Right renal pelvis (tissue), 4 donors: ENCODE results near the gene FABP1. TPM values are rescaled to one million over a fixed set of nuclear protein-coding genes. Genes with fewer than 3 reads are reported as not detected.

Experiments used
- DNase-seq, 4 donors: peaks; one replicate each; pipeline ENCODE4 v3.0.0-alpha.2; 2013; ENCODE audit warnings: low read depth in 4 of 4, low spot score in 3 of 4, missing footprints in 1 of 4
- polyA plus RNA-seq, 4 donors: library from polyadenylated mRNA; unstranded; fragments of 120-200 nt; gene quantifications; one replicate each; pipeline ENCODE4 v1.2.1, GENCODE V29; 2013; ENCODE audit not compliant: insufficient read length in 4 of 4

FABP1 gene
- polyA plus RNA-seq, 4 donors: 19.6 to 27.9 (median 23.4) TPM

DNA sequence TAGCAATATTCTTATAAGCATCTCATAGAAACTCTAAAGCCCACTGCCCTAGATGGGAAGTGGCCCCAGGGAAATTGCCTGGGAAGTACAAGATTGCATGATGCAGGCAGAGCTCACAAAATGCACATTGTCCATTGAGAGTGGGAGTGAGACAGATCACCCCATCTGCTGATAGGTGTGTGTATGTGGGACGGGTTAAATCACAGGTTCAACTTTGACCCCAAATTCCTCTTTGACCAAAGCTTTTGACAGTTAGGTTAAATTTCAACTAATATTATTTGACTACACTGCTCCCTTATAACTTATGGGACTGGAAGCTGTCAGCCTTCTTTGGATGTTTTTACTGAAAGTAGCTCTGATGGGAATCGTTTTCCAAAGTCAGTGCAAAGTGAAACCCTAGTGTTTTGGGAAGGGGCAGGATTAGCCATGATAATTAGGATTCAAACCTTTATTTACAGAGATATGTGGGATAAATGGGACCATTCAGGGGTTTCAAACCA, 11.4 kb upstream of the FABP1 start:
- no peak for DNase-seq

DNA sequence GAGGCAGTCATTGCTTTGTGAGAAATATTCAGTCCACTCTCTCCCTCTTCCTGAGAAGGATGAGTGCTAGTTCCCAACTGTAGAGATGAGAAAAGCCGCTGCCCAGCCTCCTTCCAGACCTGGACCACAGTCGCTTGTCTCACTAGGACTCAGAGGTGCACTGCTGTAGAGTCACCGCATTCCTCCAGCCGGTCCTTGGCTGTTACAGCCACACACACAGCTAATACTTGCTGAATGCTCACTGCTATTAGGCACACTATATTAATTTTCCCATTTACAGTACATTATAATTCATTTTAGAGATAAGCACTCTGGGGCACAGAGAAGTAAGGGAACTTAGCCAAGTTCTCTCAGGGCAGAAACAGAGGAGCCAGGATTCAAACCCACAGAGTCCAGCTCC, 10.0 kb upstream of the FABP1 start:
- DNase-seq: no peak

DNA sequence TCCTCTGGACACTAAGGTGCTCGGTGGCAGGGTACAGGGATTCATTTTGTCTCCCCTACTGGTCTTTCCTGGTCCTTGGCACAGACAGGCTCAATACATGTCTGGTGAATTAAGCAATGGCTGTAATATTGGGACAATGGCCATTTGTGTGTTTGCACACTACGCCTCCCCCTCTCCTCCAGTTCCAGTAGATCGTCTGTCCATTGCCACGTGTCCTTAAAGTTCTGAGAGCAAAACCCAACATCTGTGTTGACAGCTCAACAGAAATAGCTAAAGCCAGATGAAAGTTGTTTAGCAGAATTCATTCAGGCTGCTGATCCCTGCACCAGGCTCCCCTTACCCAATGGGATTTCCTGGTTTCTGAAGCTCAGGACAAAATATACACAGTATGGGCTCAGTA, 9.0 kb upstream of the FABP1 start:
- no peak for DNase-seq

DNA sequence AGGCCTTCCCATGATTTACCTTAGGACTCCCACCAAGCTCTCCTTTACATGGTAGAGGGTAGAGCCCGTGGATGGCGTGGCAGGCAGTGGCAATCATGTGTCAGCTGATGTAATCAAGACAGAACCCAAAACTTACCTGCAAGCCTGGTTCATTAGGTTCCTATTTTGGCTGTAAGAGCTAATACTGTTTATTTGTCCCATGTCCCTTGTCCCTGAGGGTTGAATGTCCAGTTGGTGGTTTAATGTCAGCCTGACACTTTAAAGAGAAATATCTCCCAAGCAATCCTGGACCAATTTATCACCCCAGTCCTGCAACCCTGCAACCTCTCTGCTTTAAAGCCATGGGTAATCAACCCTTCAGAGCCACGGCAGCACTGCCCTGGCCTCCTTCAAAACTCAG, 6.0 kb upstream of the FABP1 start:
- no peak for DNase-seq

DNA sequence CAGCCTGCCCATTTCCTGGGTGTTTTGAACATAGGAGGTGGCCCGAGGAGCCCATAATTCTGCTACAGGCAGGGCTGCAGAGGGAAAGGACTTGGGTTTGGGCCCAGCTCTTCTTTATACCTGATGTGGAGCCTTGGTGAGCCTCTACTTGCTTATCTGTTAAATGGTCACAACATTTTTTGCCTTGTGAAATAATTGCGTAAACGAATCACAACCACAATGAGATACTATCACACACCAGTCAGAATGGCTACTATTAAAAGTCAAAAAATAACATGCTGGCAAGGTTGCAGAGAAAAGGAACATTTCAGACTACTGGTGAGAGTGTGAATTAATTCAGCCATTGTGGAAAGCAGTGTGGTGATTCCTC, 4.1 kb upstream of the FABP1 start:
- DNase-seq: no peak

DNA sequence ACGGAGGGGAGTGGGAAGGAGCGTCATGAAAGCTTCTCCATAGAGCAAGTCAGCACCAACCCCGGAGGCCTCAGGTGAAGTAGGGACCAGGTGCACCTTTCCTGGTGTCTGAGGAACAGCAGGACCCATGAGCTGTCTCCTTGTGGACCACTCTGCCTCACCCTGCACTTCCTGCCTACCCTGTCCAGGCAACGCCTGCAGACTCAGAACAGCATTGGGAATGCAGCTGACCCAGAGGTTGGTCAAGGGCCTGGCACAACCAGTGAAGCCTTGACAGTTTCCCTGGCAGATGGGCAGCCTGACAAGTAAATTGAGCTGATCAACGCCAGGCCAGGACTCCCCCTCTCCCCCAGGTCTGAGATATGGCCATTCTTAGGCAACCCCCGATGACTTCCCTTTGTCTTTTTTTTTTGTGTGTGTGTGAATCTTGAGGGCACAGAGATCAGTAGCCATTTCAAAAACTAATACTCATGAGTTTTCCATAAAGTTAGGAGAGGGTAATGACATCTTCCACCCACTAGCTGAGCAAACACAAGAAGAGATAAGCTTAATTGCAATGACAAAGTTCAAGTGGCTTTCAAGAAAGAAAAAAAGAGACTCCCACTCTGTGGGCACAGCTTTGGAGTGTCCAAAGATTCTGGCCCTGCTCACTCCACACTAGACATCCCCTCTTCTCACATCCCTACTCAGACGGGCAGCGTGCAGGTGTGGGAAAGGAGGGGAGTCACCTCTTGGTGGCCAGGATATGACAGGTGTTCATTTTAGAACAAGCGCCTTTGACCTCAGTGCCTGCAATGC, 3.5 kb upstream of the FABP1 start:
- DNase-seq: no peak

DNA sequence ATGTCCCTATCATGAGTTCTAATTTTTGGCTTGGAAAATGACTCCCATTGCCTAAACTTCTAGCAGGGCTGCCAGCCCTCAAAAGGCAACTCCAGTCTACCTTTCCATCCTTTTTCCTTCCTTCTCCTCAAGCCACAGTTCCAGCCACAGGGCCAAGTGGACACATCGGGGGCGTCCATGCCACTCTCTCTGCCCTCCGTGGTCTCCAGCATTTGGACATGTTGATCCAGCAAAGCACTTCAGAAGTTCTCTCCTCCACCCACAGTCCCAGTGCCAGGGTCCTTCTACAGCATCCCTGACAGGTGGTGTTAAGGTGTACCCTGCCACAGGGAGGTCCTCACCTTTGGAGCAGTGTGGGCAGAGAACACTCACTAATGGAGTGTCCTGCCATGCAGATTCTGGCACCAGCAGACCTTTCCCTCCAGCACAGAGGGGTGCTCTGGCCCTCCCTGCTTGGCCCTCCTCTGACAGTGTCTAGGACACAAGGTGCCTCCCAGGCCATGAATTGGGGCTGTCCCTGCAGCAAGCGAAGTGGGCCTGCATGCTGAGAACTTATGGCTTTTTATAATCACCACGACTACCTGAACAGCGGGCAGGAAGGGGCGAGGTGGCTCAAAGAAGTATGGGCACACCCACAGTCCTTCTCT, 1.6 kb upstream of the FABP1 start:
- no peak for DNase-seq

DNA sequence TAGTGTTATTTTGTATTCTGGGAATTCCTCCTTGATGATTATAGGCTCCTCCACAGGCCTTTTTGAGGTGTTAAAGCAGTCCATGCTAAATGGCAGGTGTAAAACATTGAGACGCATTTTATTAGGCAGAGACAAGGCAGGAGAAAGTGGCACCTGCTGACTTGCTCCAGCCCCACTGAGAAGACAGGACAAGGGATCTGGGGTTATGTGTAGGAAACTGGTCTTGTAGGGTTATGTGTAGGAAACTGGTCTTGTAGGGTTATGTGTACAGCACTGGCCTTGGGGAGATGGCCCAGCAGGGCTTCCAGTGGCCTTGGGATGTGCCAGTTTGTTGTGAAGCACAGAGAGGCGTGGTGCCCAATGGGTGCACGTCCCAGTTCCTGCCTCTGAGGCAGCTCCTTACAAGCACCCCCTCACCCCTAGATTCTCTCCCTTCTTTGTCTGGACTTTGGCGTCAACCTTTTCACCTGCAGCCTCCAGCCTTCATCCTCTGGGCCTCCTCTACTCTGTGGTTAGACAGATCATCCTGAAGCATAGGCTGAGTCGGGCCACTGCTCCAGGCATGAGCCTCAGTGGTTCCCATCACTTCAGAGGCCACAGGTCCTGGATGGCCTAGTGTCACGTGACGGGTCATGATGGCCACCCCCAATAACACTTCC, 921 bp upstream of the FABP1 start:
- DNase-seq: no peak

DNA sequence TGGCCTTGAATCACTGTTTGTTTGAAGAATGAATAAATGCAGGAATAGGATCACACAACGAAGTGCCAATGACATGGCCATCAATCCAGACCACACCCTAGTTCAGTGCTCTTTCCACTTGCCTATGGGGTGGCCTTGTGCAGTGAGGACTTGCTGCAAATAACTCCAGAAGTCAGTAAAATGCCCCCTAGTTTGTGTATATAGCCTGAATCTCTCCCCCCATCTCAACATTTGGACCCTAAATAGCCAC, 299 bp downstream of the FABP1 start:
- no peak for DNase-seq

DNA sequence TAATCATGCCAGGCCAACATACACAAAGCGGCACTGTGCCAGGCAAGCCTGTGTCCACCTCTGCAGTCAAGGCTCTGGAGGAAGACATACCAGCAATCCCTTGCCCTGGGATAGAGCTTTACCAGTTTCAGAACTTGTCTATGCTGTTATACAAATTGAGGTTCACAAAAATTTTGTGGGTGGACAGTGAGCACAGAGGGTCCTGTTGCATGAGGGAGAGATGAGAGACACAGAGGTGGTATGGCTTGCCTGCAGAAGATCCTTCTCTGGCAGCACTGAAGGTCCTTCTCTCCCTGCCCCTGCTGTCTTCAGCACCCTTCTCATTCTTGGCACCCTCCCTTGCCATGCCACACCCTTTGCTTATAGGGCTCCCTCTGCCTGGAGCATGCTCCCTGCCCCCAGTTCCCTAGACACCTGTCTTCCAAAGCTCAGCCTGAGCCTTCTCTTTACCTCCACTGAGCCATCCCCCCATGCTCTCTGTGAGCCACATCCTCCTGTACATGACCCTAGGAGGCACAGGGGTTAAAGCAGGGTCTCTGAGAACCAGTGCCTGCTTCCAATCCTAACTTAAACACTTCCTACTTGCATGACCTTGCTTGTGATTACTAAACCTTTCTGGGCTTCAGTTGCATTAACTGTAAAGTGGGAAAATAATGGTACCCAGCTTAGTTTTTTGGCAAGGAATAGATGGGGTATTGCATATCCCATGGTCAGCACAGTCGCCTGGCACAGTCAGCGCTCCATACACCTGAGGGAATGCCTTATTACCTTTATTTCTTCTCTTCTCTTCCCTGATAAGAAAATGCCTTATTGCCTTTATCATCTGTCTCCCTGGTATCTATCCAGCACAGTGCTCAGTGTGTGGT, 857 bp downstream of the FABP1 start:
- DNase-seq: no peak

DNA sequence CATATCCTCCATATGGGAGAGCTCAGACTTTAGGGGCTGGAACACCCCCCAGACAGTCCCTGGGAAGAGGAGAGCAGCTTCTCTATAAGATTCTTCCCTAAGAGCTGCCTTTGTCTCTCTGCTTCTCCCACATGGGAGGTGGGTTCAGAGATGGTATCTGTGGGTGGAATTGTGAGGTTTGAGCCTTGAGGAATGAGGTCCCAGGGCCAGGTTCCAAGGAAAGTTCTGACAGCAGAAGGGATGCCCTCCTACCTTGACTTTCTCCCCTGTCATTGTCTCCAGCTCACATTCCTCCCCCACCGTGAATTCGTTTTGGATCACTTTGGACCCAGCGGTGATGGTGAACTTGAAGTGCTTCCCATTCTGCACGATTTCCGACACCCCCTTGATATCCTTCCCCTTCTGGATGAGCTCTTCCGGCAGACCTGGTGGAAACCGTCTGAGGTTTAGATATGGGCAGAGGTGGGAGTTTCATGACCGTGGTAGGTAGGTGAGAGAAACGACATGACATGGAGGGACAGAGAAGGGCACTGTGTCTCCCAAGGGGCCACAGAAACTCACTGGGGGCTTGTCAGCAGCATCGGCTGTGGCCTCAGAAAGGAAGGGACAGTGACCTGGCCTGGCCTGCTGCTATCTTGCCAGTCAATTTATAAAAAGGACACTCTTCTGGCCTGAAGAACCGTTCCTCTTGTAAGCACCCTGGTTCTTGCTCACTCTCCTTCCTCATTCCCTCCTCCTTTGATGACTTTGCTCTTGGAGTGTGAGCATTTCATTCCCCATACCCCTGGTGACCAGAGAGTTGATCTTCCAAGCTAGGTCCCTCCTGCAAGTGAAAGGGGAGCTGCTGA, 1.7 kb downstream of the FABP1 start:
- DNase-seq: no peak

DNA sequence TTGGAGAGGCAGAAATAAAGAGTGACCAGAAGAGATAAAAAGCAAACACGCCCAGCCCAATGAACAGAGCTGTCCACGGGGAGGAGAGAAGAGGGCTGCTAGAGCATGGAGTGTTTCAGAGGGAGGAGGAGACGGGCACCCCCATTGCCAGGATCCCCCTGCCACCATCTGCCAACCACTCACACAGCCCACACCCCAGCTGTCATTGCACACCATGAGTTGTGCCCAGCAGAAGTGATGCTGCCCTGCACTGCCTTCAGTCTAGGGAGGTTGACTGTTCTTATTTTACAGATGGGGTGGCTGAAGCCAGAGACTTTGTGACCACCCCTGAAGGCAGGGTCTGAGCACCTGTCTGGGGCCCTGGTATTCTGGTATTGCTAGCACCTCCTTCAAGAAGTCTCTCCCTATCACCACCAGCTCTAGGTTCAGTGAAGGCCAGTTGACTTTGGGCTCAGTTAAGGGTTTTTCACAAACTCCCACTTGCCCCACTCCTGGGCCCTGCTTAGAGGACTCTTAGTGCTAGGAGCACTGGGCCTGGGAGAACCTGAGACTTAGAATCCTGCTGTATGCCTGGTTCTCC, 2.4 kb downstream of the FABP1 start:
- no peak for DNase-seq

DNA sequence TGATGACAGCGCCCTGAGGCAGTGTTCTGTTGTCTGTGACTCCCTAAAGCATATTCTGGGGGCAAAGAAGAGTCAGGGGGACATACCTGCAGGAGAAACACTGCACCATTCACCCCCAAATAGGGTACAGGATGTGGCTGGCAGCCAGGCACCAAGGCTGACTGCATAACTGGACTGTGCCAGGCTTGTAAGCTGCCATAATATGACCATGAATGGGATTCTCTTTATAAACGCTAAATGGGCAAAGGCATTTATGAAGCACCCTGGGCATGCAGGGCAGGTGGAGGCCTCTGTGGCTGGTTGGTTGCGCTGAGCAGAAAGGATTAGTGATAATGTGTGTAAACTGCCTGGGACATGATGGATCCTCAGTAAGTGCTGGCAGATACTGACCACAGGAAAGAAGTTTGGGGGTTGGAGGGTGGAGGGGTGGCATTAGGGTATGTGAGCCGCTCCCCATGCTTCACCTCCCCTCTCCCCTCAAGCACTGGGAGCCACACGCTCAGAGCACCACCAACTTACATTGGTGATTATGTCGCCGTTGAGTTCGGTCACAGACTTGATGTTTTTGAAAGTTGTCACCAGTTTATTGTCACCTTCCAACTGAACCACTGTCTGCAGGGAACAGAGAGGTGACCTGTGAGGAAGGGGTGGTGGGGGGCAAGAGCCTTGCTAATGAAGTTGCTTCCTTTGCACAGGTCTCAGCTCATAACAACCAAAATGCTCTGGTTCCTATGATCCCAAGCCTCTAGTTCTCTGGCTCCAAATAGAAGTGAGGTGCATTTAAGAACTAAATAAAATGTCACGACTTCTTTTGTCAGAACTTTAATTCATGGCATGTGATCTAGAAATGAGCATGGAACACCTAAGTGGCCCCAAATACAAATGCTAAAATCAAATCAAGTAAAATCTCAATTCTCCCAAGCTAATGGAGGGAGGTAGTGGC, 3.6 kb downstream of the FABP1 start:
- no peak for DNase-seq

DNA sequence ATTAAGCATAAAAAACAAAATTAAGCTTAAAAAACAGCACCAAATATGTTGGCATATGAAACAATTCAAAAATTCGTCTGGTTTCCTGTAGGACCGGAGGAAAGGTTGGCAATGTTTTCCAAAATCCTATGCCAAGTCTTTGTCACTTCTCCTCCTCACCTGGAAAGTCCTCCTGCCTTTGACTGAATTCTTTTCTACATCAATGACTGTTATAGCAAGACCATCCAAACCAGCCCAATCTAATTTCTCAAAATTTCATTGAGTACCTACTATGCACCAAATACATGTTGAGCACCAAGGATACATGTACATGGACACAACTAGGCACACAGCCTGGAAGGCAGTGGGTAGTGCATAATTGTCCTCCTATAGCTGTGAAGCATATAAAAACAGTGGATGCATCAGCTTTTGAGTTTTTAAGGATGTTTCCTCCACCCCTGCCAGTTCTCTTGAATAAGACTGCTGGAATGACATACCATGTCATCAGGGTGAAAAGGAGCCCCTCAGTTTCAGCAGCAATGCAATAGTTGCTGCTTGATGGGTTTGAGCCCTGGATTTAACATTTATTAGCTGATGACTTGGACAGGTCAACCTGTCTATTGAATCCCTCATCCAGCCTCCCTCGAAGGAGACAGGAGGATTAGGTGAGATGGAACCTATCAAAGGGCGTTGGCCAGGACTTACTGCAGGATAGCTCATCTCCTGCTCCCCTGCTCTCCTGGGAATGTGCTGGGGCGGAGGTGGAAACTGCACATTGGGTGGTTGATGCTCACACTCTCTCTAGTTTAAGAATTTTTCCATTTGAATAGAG, 4.5 kb downstream of the FABP1 start:
- DNase-seq: no peak

DNA sequence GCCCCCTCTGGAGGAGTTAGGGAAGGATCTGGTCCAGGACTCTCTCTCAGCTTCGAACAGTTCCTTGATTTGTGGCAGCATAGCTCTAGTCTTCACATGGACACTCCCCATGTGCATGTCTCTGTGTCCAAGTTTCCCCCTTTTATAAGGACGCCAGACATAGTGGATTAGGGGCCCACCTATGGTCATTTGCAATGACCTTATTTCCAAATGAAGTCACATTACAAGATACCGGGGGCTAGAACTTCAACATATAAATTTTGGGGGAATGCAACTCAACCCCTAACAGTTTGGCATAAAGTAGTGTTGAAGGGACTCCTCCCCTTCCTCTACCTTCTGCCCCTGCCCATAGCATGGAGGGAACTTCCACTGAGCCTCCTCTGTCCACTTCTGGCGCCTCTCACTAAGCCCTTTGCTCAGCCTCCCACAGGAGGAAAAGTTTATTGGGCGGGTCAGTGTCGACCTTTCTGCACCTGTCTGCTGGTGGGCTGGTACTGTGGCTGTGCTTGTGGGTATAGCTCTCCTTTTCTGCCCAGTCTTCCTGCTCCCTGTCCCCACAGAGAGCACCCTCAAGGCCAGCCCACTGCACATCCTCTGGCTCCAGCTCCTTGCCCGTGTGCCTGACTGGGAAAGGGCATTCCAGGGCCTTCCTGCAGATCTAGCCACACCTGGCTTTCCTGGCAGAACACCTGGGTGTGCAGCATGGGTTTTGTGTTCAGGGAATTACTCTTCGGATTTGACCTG, 5.5 kb downstream of the FABP1 start:
- DNase-seq: no peak

DNA sequence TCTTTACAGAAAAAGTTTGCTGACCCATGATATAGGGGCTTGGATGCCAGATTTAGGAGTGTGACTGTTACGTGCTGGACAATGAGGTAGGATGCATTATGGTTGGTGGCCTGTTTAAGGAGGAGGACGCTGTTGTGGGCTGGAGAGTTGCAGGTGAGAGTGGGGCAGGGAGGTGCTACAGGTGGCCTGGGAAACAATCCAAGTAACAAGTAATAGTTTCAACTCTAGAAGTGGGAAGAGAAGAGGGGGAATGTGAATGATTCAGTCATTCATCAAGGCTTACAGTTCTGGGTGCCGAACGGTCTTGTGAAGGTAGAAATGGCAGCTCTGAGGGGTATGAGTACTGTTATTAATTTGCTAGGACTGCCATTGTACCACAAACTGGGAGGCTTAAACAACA, 6.2 kb downstream of the FABP1 start:
- no peak for DNase-seq

DNA sequence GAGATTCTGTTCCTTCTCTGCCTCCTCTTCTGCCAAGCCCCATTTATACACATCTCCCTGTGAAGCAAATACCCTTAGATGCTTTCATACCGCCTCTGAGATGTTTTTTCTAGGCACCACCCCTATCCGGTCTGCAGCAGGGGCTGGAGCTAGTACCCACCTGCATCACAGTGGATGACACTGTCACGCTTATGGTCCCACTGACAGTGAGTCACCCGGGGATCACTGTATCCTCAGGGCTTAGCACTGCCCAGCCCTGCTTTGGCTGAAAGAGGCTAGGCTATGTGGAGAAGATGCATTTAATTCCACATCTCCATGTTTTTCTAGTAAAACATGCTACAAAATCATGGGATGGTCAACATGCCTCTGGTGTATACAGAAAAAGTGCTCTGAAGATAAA, 9.9 kb downstream of the FABP1 start:
- no peak for DNase-seq
